Mesenchymal stem cell (in vitro differentiated cells and primary cell): ENCODE data around the gene LYPD6B.

Experiments
- DNase-seq: peaks from one replicate; pipeline ENCODE4 v3.0.0-alpha.2; 2013
- H2AFZ ChIP-seq: one replicate; pipeline ENCODE4 v1.6.1; 2013; ENCODE audit warnings: low read depth, mild to moderate bottlenecking, control low read depth, inconsistent platforms, low read length, moderate library complexity
- H2AK5ac ChIP-seq: 2 replicates; pipeline ENCODE4 v1.6.1; 2013; ENCODE audit warnings: low read length, moderate library complexity, mild to moderate bottlenecking, inconsistent platforms; ENCODE audit not compliant: severe bottlenecking
- H2BK120ac ChIP-seq: one replicate; pipeline ENCODE4 v1.6.1; 2013; ENCODE audit warnings: low read depth, mild to moderate bottlenecking, inconsistent platforms, low read length, moderate library complexity
- H2BK12ac ChIP-seq, 2 experiments: one replicate each; pipeline ENCODE4 v1.6.1; 2013; ENCODE audit warnings: inconsistent platforms in 2 of 2, low read length in 2 of 2, mild to moderate bottlenecking in 2 of 2, moderate library complexity in 2 of 2, control low read depth in 1 of 2
- H2BK15ac ChIP-seq: one replicate; pipeline ENCODE4 v1.6.1; 2013; ENCODE audit warnings: mild to moderate bottlenecking, low read depth, inconsistent platforms; ENCODE audit not compliant: poor library complexity, severe bottlenecking
- H2BK5ac ChIP-seq: 2 replicates; pipeline ENCODE4 v1.6.1; 2013; ENCODE audit warnings: low read depth, mild to moderate bottlenecking, low read length, control low read depth, inconsistent platforms; ENCODE audit not compliant: poor library complexity, severe bottlenecking
- H3K14ac ChIP-seq, 2 experiments: one replicate each; pipeline ENCODE4 v1.6.1; 2013; ENCODE audit warnings: inconsistent platforms in 2 of 2, low read length in 2 of 2, control low read depth in 1 of 2, mild to moderate bottlenecking in 1 of 2, moderate library complexity in 1 of 2
- H3K18ac ChIP-seq, 2 experiments: one replicate each; pipeline ENCODE4 v1.6.1; 2013; ENCODE audit warnings: inconsistent platforms in 2 of 2, low read length in 2 of 2, control low read depth in 1 of 2, low read depth in 1 of 2, mild to moderate bottlenecking in 1 of 2
- H3K23ac ChIP-seq, 2 experiments: one replicate each; pipeline ENCODE4 v1.6.1; 2013; ENCODE audit warnings: inconsistent platforms in 2 of 2, low read length in 2 of 2, mild to moderate bottlenecking in 2 of 2, moderate library complexity in 2 of 2, control low read depth in 1 of 2
- H3K27ac ChIP-seq: 2 replicates; pipeline ENCODE4 v1.5.1; 2013; ENCODE audit warnings: mild to moderate bottlenecking, moderate library complexity, low read length, control low read depth, inconsistent platforms; ENCODE audit not compliant: poor library complexity, severe bottlenecking
- H3K27me3 ChIP-seq, 2 experiments: 2 replicates each; pipeline versions ENCODE4 v1.6.1 to v1.7.0; 2013; ENCODE audit warnings: low read length in 2 of 2, mild to moderate bottlenecking in 2 of 2, moderate library complexity in 2 of 2, control low read depth in 1 of 2, inconsistent platforms in 1 of 2; ENCODE audit not compliant: control insufficient read depth in 1 of 2, insufficient read depth in 1 of 2
- H3K36me3 ChIP-seq, 2 experiments: 2 replicates each; pipeline versions ENCODE4 v1.6.1 to v1.7.0; 2013; ENCODE audit warnings: low read length in 2 of 2, control low read depth in 1 of 2, inconsistent platforms in 1 of 2, low read depth in 1 of 2, mild to moderate bottlenecking in 1 of 2; ENCODE audit not compliant: insufficient read depth in 2 of 2, control insufficient read depth in 1 of 2
- H3K4ac ChIP-seq, 2 experiments: one replicate each; pipeline ENCODE4 v1.6.1; 2013; ENCODE audit warnings: inconsistent platforms in 2 of 2, low read length in 2 of 2, mild to moderate bottlenecking in 2 of 2, moderate library complexity in 2 of 2, control low read depth in 1 of 2, low read depth in 1 of 2
- H3K4me1 ChIP-seq: 2 replicates; pipeline ENCODE4 v1.6.1; 2013; ENCODE audit warnings: low read depth, low read length, control low read depth; ENCODE audit not compliant: control insufficient read depth, insufficient read depth
- H3K4me2 ChIP-seq: 2 replicates; pipeline ENCODE4 v1.6.1; 2013; ENCODE audit warnings: low read length, mild to moderate bottlenecking, inconsistent platforms; ENCODE audit not compliant: poor library complexity, severe bottlenecking
- H3K4me3 ChIP-seq, 2 experiments: 2 replicates each; pipeline versions ENCODE4 v1.5.1 to v1.7.0; 2013; ENCODE audit warnings: low read length in 2 of 2, mild to moderate bottlenecking in 2 of 2, control low read depth in 1 of 2, low read depth in 1 of 2; ENCODE audit not compliant: insufficient read depth in 1 of 2
- H3K79me1 ChIP-seq: replicated peaks from 2 replicates; pipeline ENCODE4 v1.6.1; 2013; ENCODE audit warnings: mild to moderate bottlenecking, control low read depth, low read length, inconsistent platforms; ENCODE audit not compliant: poor library complexity, severe bottlenecking
- H3K9ac ChIP-seq: 2 replicates; pipeline ENCODE4 v1.7.0; 2013; ENCODE audit warnings: mild to moderate bottlenecking, low read length, moderate library complexity
- H3K9me3 ChIP-seq: 2 replicates; pipeline ENCODE4 v1.7.0; 2013; ENCODE audit warnings: mild to moderate bottlenecking, low read length; ENCODE audit not compliant: control insufficient read depth
- H4K8ac ChIP-seq: one replicate; pipeline ENCODE4 v1.6.1; 2013; ENCODE audit warnings: inconsistent platforms, mild to moderate bottlenecking, low read length, moderate library complexity
- H4K91ac ChIP-seq: one replicate; pipeline ENCODE4 v1.6.1; 2013; ENCODE audit warnings: mild to moderate bottlenecking, low read length, inconsistent platforms
- WGBS: methylation state at CpG from one replicate; pipeline ENCODE4 v1.1.7; 2013; ENCODE audit warnings: mixed read lengths; 5-methylcytosine and 5-hydroxymethylcytosine counted together

The LYPD6B gene

GRCh38 chr2:149152469-149152953 lies 114.0 kb downstream of the LYPD6B start:
- H3K9me3 ChIP-seq = no peaks in the 10 kb centered on the region
- H3K4ac ChIP-seq = no peak overlapping the region
- H3K27me3 ChIP-seq = peaks cover 0 to 6% of the 10 kb centered on the region in 2 experiments
- 38% methylated on average over 2 of the region's 2 CpGs for WGBS
- no peaks in the 10 kb centered on the region for H3K79me1 ChIP-seq
- H2BK12ac ChIP-seq = no peak overlapping the region
- no peak overlapping the region for H3K9ac ChIP-seq
- no peak overlapping the region for H3K14ac ChIP-seq
- H4K8ac ChIP-seq = no peak overlapping the region
- H2BK15ac ChIP-seq = no peak overlapping the region
- no peak overlapping the region for H3K4me3 ChIP-seq
- H3K36me3 ChIP-seq = no peaks in the 10 kb centered on the region
- no peak overlapping the region for H2BK5ac ChIP-seq
- no peak overlapping the region for H2AFZ ChIP-seq
- H4K91ac ChIP-seq = no peak overlapping the region
- no peak overlapping the region for H3K18ac ChIP-seq
- DNase-seq = peak; percentile 4
- H2BK120ac ChIP-seq = no peak overlapping the region
- H3K4me2 ChIP-seq = no peak overlapping the region
- H3K4me1 ChIP-seq = no peaks in the 10 kb centered on the region
- no peak overlapping the region for H3K23ac ChIP-seq
- H2AK5ac ChIP-seq = no peak overlapping the region
- no peak overlapping the region for H3K27ac ChIP-seq

DNA sequence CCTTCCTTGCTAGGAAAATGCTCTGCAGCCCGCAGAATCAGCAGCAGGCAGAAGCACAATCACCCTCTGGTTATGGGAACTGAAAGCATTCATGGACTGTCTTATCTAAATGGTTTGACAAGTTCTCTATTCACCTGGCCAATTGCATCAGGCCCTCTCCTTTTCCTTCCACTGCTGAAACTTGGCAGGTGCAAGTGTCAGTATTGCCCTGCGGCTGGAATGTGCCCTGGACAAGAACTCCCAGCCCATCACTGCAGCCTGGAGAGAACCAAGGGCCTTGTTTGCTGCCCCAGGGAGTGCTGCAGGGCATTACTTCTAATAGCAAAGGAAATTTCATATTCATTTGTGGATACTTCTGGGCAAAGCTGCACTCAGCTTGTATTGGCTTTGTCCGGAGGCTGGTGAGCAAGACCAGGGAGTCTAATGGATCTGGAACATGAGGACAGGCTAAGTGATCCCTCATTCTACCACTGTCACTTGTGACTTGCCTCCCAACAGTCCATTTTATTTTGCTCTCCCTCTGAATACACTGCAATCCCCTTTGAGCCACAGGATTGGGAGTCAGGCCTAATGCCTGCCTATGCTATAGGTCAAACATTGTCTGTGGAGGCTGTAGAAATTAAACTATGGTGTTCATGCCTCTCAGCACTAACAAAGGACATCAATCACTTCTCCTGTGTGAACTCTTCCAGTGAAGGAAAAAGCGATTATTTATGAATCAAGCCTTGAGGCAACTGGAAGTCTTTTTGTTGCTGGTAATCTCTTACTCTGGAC lies 116.9 kb downstream of the LYPD6B start:
- H2AFZ ChIP-seq = no peak overlapping the region
- DNase-seq = no peak
- H4K91ac ChIP-seq = no peak overlapping the region
- H3K36me3 ChIP-seq = no peaks in the 10 kb centered on the region
- no peaks in the 10 kb centered on the region for H3K9me3 ChIP-seq
- H3K4ac ChIP-seq = no peak overlapping the region
- no peak overlapping the region for H3K4me3 ChIP-seq
- no peak overlapping the region for H4K8ac ChIP-seq
- H3K4me1 ChIP-seq = no peaks in the 10 kb centered on the region
- no peak overlapping the region for H3K4me2 ChIP-seq
- no peak overlapping the region for H3K27ac ChIP-seq
- H2BK5ac ChIP-seq = no peak overlapping the region
- no peak overlapping the region for H3K18ac ChIP-seq
- no peak overlapping the region for H3K9ac ChIP-seq
- H2BK12ac ChIP-seq = no peak overlapping the region
- no peak overlapping the region for H3K23ac ChIP-seq
- no peak overlapping the region for H2AK5ac ChIP-seq
- H3K27me3 ChIP-seq = no peaks in the 10 kb centered on the region
- no peak overlapping the region for H2BK15ac ChIP-seq
- no peak overlapping the region for H2BK120ac ChIP-seq
- WGBS = 90% methylated on average over 3 of the region's 4 CpGs
- no peaks in the 10 kb centered on the region for H3K79me1 ChIP-seq
- no peak overlapping the region for H3K14ac ChIP-seq

DNA sequence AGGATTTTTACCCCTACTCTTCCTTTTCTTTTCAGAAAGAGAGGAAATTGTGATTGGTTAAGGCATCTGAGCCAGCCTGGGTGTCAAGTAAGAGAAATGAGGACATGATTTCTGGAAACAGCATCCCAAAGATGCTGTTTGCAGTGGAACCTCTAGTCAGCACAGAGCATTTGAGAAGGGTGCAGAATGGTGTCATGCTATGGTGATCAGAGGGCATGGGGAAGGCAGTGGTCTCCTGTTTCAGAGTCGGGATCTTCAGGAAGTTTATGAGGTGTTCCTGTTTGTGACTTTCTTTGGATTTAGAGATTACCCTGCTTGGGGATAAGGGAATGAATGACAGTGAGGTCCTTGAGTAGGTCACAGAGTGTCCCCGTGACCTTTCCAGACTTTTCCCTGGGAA lies 117.5 kb downstream of the LYPD6B start:
- Histone ChIP-seq H3K4me1 (no peaks in the 10 kb centered on the region), H3K4me3 (no peak overlapping the region), H3K4ac (no peak overlapping the region), H3K36me3 (no peaks in the 10 kb centered on the region), H4K8ac (no peak overlapping the region), H2BK12ac (no peak overlapping the region), H4K91ac (no peak overlapping the region), H3K9me3 (no peaks in the 10 kb centered on the region), H3K14ac (peak overlapping the region in 1 of 2 experiments; percentile 9), H3K27ac (no peak overlapping the region), H3K79me1 (no peaks in the 10 kb centered on the region), H2AFZ (no peak overlapping the region), H3K27me3 (no peaks in the 10 kb centered on the region), H2AK5ac (no peak overlapping the region), H2BK120ac (no peak overlapping the region), H2BK5ac (no peak overlapping the region), H2BK15ac (no peak overlapping the region), H3K23ac (no peak overlapping the region), H3K9ac (no peak overlapping the region), H3K18ac (no peak overlapping the region), H3K4me2 (no peak overlapping the region)
- WGBS = 87% methylated on average over 2 of the region's 2 CpGs
- no peak for DNase-seq

- H3K14ac ChIP-seq = no peak overlapping the region
- WGBS = 76% methylated on average over 6 of the region's 8 CpGs
- H3K27ac ChIP-seq = no peak overlapping the region
- H3K4me2 ChIP-seq = no peak overlapping the region
- no peak overlapping the region for H2BK5ac ChIP-seq
- H4K91ac ChIP-seq = no peak overlapping the region
- H3K4me3 ChIP-seq = no peak overlapping the region
- no peaks in the 10 kb centered on the region for H3K79me1 ChIP-seq
- H2BK120ac ChIP-seq = no peak overlapping the region
- no peak overlapping the region for H3K18ac ChIP-seq
- no peaks in the 10 kb centered on the region for H3K27me3 ChIP-seq
- H3K4me1 ChIP-seq = no peaks in the 10 kb centered on the region
- H3K23ac ChIP-seq = no peak overlapping the region
- H2BK15ac ChIP-seq = no peak overlapping the region
- H4K8ac ChIP-seq = no peak overlapping the region
- H2AFZ ChIP-seq = no peak overlapping the region
- no peak overlapping the region for H2BK12ac ChIP-seq
- H2AK5ac ChIP-seq = no peak overlapping the region
- H3K4ac ChIP-seq = no peak overlapping the region
- no peak for DNase-seq
- H3K36me3 ChIP-seq = no peaks in the 10 kb centered on the region
- no peak overlapping the region for H3K9ac ChIP-seq
- H3K9me3 ChIP-seq = no peaks in the 10 kb centered on the region
These were observed 118.7 kb downstream of the LYPD6B start for GRCh38 chr2:149156971-149157740.
